HEK293T (cell line): ENCODE data around the gene TTR.

Experiments
- ARNT ChIP-seq: fragments of 450-650 bp; IDR thresholded peaks from 2 replicates; pipeline ENCODE4 v1.6.1; 2017; ENCODE audit warnings: mild to moderate bottlenecking
- BHLHE40 ChIP-seq: fragments of 450-650 bp; IDR thresholded peaks from 2 replicates; pipeline ENCODE4 v1.6.1; 2016; ENCODE audit warnings: mild to moderate bottlenecking, moderate library complexity, borderline replicate concordance
- CTBP1 ChIP-seq: fragments of 450-650 bp; IDR thresholded peaks from 2 replicates; pipeline ENCODE4 v1.6.1; 2016; ENCODE audit warnings: borderline replicate concordance
- ELF4 ChIP-seq: fragments of 450-650 bp; IDR thresholded peaks from 2 replicates; pipeline ENCODE4 v1.6.1; 2017; ENCODE audit warnings: antibody characterized with exemption
- FOXA1 ChIP-seq: fragments of 450-650 bp; IDR thresholded peaks from 2 replicates; pipeline ENCODE4 v1.6.1; 2016; ENCODE audit warnings: mild to moderate bottlenecking
- FOXK2 ChIP-seq: fragments of 450-650 bp; IDR thresholded peaks from 2 replicates; pipeline ENCODE4 v1.6.1; 2016; ENCODE audit warnings: mild to moderate bottlenecking
- FOXM1 ChIP-seq: fragments of 450-650 bp; IDR thresholded peaks from 2 replicates; pipeline ENCODE4 v1.6.1; 2017; ENCODE audit warnings: mild to moderate bottlenecking, borderline replicate concordance
- HDGF ChIP-seq: fragments of 450-650 bp; IDR thresholded peaks from 2 replicates; pipeline ENCODE4 v1.6.1; 2017; ENCODE audit warnings: antibody characterized with exemption, borderline replicate concordance
- L3MBTL2 ChIP-seq: fragments of 450-650 bp; conservative IDR thresholded peaks from 2 replicates; pipeline ENCODE4 v1.6.1; 2016; ENCODE audit warnings: mild to moderate bottlenecking
- SP1 ChIP-seq: fragments of 450-650 bp; IDR thresholded peaks from 2 replicates; pipeline ENCODE4 v1.6.1; 2017
- SUZ12 ChIP-seq: fragments of 450-650 bp; IDR thresholded peaks from 2 replicates; pipeline ENCODE4 v1.6.1; 2016; ENCODE audit warnings: mild to moderate bottlenecking
- TARDBP ChIP-seq: fragments of 450-650 bp; IDR thresholded peaks from 2 replicates; pipeline ENCODE4 v1.6.1; 2016
- ZNF384 ChIP-seq: fragments of 450-650 bp; IDR thresholded peaks from 2 replicates; pipeline ENCODE4 v1.6.1; 2016
- TF ChIP-seq, protein P1 (sequence below): fragments of 450-650 bp; IDR thresholded peaks from 2 replicates; pipeline ENCODE4 v1.6.1; 2016

DNA sequence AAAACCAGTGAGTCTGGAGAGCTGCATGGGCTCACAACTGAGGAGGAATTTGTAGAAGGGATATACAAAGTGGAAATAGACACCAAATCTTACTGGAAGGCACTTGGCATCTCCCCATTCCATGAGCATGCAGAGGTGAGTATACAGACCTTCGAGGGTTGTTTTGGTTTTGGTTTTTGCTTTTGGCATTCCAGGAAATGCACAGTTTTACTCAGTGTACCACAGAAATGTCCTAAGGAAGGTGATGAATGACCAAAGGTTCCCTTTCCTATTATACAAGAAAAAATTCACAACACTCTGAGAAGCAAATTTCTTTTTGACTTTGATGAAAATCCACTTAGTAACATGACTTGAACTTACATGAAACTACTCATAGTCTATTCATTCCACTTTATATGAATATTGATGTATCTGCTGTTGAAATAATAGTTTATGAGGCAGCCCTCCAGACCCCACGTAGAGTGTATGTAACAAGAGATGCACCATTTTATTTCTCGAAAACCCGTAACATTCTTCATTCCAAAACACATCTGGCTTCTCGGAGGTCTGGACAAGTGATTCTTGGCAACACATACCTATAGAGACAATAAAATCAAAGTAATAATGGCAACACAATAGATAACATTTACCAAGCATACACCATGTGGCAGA is 3.6 kb downstream of the TTR start:
- TF ChIP-seq CTBP1, result no peak
- no peak for TF ChIP-seq ELF4
- no peak for TF ChIP-seq ARNT
- TF ChIP-seq TARDBP, result no peak
- TF ChIP-seq FOXK2, result no peak
- TF ChIP-seq SP1, result no peak
- no peak for TF ChIP-seq FOXM1
- TF ChIP-seq, protein P1, sequence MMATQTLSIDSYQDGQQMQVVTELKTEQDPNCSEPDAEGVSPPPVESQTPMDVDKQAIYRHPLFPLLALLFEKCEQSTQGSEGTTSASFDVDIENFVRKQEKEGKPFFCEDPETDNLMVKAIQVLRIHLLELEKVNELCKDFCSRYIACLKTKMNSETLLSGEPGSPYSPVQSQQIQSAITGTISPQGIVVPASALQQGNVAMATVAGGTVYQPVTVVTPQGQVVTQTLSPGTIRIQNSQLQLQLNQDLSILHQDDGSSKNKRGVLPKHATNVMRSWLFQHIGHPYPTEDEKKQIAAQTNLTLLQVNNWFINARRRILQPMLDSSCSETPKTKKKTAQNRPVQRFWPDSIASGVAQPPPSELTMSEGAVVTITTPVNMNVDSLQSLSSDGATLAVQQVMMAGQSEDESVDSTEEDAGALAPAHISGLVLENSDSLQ, result no peak
- no peak for TF ChIP-seq ZNF384
- TF ChIP-seq SUZ12, result no peak
- TF ChIP-seq BHLHE40, result no peak
- no peak for TF ChIP-seq HDGF
- TF ChIP-seq FOXA1, result no peak
- no peak for TF ChIP-seq L3MBTL2
